Myocyte (in vitro differentiated cells): Measurements from ENCODE around the gene CD2. TPM values are rescaled to one million over a fixed set of nuclear protein-coding genes. Genes with fewer than 3 reads are reported as not detected.
"Not testable (repeated sequence)": the region's sequence is repeated elsewhere in the genome, so short reads cannot be mapped to it uniquely, and the experiment has no call there.

Source experiments
- DNase-seq: peaks from one replicate; pipeline ENCODE4 v3.0.0-alpha.2; 2012; ENCODE audit warnings: low read depth
- total RNA-seq: library from RNA; depleted of rRNA; stranded (reverse); fragments of >200 nt; gene quantifications from 2 replicates; pipeline ENCODE4 v1.2.3, GENCODE V29; 2014

The CD2 gene
- total RNA-seq, 1 donor from 2014 or later: not detected

DNA sequence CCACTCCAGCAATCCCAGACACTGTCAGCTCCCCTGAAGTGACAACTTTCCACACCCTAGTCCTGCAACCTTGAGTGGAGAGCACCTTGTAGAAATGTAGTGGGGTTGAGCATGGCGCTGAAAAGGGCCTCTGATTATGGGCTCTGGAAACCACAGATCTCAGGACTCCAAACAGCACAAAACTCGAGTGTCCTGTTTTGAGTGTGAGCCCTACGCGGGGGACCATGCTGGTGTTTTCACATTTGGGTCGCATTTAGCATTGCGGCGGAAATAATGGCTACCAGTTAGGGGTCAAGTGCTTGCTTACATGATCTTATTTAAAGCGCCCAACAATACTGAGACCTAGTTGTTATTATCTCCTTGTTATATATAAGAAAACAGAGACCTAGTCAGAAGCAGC is 1.9 kb downstream of the CD2 start:
- DNase-seq: not testable (repeated sequence)

DNA sequence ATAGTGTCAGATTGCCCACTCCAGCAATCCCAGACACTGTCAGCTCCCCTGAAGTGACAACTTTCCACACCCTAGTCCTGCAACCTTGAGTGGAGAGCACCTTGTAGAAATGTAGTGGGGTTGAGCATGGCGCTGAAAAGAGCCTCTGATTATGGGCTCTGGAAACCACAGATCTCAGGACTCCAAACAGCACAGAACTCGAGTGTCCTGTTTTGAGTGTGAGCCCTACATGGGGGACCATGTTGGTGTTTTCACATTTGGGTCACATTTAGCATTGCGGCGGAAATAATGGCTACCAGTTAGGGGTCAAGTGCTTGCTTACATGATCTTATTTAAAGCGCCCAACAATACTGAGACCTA is 4.2 kb downstream of the CD2 start:
- not testable (repeated sequence) for DNase-seq

DNA sequence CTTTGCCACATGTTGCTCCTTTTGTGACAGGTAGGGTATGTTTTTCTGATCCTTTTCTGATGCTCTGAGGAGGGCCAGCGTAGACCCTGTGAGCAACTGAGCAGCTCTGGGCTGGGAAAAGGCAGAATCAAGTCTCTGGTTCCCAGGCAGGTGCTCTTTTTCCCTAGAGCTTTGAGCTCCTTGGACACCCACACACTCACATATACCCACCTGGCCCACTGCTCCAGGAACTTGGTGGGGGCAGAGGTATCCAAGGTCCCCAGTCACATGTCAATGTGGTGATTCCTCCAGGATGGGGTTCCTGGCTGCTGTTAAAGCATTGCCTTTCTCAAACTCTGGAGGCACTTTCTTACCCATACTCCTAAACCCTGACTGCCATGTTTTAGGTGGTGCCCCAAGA is 5.4 kb downstream of the CD2 start:
- no peak for DNase-seq

DNA sequence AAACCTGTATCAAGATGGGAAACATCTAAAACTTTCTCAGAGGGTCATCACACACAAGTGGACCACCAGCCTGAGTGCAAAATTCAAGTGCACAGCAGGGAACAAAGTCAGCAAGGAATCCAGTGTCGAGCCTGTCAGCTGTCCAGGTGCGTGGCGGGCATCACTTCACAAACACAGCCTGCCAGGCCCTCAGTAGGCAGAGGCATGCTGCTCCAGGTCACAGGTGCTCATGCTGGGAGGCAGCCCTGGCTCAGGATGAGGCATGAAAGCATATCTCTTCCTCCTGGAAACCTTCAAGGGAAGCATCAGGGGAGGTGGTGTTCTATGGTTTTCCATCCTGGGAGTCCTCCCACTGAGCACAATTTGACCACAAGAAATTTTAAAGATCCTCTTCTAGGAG is 6.3 kb downstream of the CD2 start:
- no peak for DNase-seq

DNA sequence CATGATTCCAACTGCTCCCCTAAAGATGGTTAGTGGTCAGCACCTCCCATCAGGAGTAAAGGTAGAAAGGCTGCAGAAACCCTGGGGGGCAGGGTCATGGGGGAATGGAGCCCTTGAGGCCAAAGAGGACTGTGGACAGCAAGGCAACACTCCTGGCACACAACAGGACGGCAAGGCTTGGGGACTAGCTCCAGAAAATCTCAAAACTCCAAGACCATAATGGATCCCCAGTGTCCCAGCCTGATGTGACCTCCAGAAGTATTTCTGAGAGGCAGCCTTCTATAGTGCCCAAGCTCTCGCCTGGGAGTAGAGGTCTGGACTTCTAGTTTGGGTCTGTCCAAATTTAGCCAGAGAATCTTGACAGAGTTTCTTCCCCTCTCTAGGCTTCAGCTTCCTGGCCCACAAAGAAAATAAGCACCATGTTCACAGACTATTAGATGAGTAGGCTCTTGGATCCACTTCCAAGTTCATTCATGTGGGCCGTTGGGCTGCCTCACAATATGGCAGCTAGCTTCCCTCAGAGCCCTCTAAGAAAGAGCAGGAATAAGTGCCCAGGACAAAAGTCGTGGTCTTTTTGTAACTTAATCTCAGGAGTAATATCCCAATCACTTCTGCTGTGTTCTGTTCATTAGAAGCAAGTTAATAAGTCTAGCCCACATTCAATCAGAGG is 6.9 kb downstream of the CD2 start:
- no peak for DNase-seq

DNA sequence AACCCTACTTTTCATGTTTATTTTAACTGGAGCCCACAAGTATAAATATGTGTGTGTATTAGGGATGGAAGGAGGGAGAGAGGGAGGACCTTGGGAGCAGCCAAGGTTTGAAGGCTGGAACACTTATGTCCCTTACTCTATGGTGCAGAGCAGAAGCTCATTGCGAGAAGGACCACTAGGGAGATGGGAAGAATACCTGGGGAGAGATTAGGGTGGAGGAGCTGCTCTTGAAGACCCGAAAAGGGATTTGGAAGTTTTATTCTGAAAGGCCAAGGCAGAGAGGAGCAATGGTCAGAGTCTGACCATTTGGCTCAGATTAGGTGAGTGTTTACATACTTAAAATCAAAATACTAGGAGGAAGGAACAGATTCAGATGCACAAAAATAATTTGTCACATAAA is 8.1 kb downstream of the CD2 start:
- DNase-seq: no peak

DNA sequence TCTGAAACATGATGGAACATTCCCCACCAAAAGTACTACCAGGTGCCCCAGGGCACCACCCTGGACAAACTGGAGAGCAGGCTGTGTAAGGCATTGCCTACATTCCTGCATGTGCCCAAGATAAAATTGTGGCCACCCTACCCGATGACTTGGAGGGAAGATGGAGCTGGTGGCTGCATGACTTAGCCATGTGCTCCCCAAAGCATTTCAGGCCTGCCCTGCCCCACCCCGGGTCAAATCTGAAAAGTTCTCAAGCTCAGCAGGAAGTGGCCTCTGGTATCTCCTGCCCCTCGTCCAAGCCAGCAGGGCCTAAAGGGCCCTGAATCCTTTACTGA is 8.5 kb downstream of the CD2 start:
- peak; percentile 69 for DNase-seq

DNA sequence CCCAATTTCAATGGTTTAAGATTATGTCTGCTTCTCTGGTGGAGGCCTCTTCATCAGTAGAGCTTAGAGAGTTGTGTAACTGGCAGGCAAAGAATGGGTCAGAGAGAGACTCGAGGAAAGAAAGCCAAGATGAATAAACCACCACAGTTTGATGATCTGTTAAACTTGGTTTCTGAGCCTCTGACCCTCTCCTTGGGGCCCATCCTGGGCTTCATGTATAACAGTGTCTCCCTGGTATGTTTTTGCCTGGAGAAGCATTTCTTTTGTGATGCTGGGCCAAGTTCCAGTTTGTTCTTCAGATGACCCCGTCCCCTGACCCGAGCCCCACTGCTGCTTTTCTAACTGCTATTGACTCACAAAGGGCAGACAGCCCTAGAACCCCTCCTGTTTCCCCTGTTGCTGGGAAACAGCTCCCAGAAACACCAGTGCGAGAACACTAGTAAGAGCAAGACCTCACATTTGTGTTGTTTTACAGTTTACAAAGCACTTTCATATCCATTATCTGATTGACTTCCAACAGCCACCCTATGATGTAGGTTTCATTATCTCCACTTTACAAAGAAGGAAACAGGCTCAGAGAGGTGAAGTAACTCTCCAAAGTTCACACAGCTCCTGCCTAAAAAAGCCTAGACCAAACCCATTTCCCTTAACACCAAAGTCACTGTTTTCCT is 9.0 kb downstream of the CD2 start:
- DNase-seq: no peak

DNA sequence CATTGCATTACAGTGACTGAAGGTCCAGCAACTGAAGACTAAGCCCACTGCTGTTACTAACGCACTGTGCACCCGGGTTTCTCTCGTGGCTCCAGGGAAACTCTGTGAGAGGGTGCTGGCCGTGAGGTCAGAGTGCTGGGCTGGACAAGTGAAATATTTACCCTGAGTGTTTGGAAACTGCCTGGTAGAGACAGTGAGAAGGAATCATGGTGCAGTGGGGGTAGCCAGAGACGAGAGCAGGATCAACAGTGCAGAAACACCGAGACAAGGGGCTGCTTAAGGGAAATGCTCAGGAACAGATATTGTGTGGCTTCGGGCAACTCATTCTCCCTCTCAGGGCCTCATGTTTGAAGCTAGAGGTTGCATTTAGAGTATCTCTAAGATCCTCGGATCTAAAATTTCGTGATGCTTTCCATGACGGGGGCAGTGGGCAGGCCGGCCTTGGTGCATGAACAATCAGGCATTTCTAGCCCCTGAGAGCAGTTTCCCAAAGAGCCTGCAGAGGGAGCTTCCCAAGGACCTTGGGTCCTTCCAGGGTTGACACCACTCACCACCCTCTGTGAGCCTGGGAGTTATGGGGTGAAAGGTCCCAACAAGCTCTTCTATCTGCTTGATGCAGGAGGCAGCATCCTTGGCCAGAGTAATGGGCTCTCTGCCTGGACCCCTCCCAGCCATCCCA is 9.7 kb downstream of the CD2 start:
- DNase-seq: peak; percentile 52

DNA sequence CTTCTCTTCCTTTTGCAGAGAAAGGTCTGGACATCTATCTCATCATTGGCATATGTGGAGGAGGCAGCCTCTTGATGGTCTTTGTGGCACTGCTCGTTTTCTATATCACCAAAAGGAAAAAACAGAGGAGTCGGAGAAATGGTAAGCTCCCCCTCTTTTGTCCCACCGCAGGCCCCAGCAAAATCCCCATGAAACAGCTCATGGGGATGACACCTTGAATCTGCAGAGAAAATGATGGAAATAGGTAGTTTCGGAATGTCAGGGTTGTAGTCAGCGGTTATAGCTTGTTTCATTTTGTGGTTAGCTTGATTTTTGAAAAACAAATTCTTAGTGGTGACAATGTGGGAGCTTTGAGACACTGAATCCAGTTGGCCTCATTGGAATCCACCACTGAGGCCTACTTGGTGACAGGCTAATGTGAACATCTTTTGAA is 10.3 kb downstream of the CD2 start:
- peak; percentile 42 for DNase-seq

DNA sequence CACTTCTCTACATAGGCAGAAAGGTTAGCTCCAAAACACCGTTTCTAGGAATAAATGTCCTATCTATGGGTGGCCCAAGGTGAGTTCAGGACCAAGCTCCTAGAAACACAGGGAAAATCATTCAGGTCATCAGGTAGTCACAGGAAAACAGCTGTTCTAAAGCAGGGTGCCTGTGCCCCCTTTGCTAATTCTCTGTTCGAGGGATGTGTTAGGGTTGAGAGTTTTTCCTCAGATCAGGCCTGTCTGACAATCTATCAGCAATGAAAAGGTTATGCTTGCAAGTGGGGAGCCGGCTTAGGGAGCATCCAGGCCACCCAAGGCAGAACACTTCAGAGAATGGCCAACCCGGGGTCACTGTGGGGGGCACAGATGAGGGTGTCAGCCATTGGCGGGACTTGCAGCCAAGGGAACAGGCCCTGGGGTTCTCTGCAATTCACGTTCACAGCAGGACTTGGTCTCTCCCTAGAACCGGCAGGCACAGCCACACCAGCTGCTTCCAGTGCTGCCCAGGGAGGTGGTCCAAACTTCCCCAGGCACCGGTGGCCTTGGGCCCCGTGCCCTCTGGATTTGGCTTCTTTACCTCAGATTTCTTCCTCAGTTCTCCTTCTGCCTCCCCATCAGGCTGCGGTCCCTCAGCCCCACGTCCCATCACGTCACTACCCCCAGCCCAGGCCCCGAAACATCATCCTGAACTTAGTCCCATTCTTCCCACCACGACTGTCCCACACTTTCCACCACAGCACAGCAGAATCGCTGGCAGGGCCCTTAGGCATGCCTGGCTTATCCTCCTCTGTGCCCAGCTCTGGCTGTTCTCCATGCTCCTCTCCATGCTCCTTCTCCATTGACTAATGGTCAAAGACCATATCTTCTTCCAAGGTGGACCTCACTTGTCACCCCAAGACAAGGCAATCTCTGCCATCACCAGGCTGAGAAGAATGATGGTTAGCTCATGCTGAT is 11.0 kb downstream of the CD2 start:
- DNase-seq: no peak

DNA sequence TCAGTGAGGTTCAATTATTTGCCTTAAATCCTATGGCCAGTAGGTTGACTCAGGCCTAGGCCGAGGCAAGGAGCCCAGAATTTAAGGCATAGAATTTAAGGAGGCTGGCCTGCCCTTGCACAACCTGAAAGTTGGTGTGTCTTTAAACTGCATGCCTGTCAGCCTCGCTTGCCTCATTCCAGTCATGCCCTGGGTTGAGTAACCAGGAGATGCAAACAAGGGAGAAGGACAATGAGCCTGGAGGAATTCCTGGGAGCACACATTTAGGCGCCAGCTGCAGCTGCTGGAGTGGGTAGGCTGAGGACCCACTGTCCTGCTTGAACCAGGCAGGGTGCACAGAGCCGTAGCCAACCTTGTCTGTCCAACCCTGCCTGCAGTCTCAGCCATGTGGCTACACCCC is 11.7 kb downstream of the CD2 start:
- peak; percentile 53 for DNase-seq

DNA sequence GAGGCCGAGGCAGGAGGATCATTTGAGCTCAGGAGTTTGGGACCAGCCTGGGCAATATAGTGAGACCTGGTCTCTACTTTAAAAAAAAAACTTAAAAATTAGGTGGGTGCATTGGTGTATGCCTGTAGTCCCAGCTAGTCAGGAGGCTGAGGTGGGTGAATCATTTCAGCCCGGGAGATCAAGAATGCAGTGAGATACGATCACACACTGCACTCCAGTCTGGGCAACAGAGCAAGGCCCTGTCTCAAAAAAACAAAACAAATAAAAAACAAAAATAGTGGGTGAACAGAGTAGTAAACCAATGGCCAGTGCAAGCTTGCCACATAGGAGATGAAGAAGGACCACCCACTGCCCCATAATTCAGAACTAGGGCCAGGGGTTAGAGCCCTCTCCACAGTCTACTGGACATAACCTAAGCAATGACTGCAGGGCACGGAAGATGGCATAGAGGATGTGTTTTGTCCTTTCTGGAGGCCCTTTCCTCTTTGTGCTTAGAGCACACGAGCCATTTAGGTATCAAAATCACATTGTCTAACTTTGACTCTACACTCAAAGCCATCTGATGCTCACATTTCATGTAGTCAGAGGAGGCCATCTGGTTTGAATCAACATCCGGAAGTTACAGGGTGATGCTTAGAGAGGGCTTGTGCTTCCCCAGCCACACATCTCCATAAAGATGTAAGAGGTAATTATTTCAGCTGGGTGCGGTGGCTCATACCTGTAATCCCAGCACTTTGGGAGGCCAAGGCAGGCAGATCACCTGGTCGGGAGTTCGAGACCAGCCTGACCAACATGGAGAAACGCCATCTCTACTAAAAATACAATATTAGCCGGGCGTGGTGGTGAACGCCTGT is 12.6 kb downstream of the CD2 start:
- no peak for DNase-seq

DNA sequence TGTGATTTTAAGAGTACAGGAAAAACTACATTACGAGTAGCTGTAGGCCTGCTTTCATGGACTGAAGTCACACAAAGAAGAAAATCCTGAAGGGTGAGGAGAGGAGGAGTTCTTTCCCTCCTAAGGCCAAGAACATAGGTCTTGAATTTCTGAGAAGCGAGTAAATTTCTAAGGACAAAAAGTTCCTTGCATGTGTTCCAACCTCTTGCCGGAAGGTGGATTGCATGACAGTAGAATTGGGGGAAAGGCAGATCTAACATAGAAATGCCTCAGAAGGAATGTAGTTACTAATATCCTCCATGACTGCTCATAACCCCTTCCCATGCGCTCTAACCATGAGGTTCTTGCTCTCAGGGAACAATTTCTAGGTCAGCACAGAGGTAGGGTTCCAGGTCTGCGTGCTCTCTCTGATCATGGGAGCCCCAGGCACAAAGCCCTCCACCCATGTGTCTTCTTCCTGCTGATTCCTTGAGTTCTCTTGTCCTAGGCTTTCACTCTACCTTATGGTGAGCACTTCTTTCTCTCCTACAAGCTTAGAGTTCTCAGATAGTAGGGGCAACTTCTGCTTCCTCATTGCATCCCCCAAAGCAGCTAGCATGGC is 13.7 kb downstream of the CD2 start:
- DNase-seq: no peak

DNA sequence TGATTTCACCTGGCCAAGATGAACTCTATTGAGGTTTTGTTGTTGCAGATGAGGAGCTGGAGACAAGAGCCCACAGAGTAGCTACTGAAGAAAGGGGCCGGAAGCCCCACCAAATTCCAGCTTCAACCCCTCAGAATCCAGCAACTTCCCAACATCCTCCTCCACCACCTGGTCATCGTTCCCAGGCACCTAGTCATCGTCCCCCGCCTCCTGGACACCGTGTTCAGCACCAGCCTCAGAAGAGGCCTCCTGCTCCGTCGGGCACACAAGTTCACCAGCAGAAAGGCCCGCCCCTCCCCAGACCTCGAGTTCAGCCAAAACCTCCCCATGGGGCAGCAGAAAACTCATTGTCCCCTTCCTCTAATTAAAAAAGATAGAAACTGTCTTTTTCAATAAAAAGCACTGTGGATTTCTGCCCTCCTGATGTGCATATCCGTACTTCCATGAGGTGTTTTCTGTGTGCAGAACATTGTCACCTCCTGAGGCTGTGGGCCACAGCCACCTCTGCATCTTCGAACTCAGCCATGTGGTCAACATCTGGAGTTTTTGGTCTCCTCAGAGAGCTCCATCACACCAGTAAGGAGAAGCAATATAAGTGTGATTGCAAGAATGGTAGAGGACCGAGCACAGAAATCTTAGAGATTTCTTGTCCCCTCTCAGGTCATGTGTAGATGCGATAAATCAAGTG is 14.3 kb downstream of the CD2 start:
- no peak for DNase-seq

DNA sequence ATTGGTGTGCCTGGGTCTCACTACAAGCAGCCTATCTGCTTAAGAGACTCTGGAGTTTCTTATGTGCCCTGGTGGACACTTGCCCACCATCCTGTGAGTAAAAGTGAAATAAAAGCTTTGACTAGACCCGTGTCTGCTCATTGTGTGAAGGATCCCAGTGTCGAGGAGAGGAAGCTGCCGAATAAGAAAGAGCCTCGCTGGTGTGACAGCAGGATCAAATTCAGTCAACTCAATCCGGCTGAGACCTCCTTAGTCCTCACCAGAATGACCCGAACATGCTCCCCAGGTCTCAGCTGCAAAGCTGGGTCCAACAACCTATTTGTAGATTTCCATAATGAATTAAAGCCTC is 14.8 kb downstream of the CD2 start:
- DNase-seq: no peak

DNA sequence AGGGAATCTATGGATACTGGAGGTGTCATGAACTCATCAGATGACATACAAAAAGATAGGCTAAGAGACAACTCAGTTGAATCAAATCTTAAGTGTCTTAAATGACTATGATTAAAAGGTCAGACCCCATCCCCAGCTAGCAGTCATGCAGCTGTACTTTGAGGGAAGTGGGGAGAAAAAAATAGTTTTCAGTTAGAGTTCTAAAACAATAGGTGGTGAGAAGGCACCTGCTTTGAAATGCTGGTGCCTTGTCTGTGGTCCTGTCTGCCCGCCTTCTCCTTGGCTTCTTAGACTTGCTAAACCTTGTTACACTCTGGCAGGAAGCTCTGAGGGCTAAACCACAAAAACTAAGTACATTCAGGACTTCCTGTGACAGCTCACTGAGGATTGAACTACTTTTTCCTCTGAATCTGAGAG is 15.3 kb downstream of the CD2 start:
- DNase-seq: no peak

DNA sequence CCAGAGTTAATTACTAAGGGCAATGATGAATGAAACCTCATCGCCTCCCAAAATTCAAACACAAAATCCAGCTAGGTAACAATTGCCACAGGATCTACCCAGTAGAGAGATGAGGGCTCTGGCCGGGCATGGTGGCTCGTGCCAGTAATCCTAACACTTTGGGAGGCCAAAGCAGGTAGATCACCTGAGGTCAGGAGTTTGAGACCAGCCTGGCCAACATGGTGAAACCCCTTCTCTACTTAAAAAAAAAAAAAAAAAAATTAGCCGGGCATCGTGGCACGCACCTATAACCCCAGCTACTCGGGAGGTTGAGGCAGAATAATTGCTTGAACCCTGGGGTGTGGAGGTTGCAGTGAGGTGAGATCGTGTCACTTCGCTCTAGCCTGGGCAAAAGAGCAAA is 15.8 kb downstream of the CD2 start:
- DNase-seq: no peak

DNA sequence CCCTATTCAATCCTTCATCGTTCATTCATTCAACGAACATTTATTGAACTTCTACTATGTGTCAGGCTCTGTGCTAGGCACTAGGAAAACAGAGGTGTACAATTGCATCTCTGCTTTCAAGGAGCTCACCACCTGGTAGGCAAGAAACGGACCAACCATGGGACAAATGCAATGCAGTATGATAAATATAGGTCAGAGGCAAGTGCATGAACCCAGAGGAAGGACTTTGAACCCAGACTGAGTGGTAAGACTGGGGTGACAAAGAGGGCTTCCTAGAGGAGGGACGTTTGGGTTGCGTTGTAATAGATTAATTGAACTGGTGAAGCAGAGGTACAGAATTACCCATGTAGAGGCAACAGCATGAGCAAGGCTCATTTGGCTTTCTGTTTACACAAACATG is 16.4 kb downstream of the CD2 start:
- DNase-seq: no peak
